HuH-7 (cell line): ENCODE data around the gene CPTP.

Experiments used
- DNase-seq: peaks from one replicate; pipeline ENCODE4 v3.0.0; 2011; ENCODE audit warnings: low spot score

CPTP gene

DNA sequence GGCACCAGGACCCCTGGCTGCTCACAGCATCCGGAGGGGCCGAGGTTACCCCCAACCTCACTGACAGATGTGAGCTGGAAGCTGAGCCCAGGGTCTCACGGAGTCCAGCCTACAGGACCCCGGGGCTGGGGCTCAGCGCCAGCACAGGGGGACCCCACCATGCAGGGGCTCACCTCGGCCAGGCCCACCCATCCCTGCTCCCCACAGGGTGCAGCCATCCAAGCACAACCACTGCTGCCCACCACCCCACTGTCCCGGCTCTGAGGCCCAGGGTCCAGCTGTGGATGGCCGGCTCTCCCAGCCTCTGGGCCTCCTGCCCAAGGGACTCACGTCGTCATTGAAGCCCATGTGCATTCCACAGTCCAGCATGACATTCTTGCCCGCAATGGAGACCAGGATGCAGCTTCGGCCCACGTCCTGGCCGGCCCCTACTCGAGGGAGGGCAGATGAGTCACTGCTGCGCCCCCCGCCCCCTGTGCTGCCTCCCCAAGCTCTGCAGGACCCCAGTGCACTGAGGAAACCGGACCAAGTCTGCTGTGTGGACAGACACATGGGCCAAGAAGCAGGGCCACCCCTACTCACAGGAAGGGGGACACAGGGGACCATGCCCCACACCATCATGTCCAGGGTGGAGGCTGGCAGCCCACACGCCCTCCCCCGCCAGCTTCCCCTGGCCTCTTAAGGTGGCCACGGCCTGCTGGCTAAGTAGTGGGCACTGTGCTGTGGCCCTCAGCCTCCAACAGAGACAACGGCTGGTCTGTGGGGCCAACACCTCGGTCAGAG is 3.7 kb upstream of the CPTP start:
- DNase-seq, result no peak

DNA sequence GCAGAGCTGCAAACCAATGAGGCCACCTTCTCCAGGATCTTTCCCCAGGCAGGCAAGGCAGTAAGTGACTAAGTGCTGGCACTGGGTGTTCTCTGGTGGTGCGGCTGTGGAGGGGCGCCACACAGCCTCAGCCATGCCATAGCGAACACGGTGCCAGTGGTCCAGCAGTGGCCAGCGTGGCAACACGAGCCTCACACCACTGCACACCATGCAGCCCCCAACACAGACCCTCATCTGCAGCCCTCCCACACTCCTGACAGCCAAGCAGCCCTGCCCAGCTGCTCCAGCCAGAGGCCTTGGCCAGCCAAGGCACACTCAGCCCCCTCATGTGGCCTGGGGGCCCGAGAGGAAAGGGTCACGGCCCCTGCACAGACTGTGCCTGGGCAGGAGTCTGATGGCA is 3.1 kb upstream of the CPTP start:
- no peak for DNase-seq

DNA sequence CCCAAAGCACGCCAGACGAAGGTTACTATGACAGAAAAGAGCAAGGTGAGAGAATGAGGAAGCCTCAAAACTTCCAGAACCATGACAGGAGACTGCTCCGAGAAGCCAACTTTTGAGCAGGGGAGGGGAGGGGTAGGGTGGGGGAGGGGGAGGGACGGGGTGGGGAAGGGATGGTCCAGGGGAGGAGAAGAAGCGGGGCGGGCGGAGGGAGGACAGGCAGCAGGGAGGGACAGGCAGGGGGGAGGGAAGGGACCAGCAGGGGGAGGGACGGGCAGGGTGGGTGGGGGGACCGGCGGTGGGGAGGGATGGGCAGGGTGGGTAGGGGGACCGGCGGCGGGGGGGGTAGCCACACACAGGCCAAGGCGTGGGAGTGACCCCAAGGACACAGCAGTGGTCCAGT is 2.2 kb upstream of the CPTP start:
- DNase-seq, result no peak

DNA sequence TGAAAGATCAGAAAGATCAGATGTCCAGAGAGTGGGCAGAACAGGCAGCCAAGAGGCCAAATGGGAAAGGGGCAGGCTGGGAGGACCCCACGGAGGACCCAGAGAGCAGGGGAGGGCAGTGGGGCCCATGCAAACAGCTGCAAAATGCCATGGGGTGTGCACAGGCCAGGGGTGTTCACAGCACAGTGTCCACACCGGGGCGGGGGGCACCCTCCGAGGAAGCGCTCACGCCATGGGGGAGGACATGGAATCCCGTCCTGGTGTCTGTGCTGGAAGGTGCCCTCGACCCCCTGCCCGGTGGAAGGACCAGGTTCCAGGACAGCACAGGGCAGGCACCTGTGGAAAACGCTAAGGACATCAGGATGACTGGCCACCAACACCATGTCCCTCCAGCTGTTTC is 1.6 kb upstream of the CPTP start:
- no peak for DNase-seq

DNA sequence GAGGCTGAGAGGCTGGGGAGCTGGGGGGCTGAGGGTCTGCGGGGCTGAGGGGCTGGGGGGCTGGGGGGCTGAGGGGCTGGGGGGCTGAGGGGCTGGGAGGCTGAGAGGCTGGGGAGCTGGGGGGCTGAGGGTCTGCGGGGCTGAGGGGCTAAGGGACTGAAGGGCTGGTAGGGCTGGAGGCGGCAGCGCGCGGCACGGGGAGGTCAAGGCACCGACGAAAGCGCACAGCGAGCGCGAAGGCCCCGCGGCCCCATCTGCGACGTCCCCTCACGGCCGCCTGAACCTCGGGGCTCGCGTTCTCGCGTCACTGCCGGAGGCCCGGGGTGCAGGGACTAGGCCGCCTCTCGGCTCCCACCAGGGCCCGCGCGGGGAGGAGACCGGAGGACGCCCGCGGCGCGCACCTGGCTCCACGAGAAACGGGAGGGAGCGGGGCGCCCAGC is 498 bp upstream of the CPTP start:
- no peak for DNase-seq

DNA sequence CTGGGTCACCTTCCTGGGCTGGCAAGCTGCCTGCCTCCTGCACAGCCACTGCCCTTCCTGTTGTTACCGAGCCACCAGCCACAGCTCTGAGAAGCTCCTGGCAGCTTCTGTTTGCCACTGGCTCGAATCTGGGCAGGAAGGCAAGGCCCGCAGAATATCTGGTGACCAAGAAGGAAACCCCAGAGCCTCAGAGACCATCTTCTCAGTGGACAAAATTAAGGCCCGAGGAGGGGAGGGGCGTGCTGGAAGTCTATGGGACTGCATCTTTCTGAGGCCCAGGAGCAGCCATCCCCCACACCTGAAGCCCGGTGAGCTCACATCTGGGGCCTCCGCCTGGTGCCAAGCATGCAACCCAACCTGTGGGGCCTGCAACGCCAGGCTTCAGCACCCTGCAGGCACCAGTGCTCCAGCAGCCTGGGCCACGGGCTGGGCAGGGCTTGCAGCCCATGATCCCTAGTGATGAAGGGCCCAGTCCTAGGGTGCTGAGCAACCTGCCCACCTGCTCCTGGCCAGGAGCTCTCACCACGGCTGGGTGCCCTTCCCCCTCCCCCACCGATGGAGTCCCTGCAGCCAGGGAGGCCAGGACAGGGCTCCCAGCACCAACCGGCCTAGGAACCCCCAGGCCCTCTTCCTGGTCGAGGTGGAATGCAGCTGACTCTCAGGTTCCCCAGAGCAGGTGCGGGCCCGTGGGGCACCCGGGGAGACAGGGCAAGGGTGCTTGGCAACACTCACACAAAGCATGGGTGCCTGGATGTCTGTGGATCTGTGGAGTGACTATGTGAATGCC is 879 bp downstream of the CPTP start:
- no peak for DNase-seq

DNA sequence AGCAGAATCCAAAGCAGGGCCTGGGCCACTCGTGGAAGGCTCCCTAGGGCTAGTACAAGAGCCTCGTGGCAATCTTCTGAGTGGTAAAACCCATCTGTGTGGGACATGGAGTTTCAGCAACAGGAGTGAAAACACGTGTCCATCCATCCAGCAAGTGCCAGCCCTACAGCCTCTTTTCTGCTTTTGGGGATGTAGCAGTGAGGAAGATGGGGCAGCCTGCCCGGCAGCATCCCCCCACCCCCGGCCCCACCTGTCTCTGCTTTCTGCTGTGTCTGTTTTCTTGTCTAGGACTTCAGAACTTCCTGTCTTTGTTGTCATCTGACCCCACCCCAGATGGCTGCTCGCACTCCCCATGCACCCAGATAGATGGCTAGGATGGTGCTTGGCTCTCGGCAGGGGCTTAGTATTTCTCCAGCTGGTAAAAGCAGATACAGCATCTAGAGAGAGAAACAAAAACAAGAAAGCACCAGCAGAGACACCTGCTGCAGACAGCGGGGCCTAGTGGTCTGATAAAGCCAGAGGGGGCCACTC is 1.5 kb downstream of the CPTP start:
- no peak for DNase-seq

DNA sequence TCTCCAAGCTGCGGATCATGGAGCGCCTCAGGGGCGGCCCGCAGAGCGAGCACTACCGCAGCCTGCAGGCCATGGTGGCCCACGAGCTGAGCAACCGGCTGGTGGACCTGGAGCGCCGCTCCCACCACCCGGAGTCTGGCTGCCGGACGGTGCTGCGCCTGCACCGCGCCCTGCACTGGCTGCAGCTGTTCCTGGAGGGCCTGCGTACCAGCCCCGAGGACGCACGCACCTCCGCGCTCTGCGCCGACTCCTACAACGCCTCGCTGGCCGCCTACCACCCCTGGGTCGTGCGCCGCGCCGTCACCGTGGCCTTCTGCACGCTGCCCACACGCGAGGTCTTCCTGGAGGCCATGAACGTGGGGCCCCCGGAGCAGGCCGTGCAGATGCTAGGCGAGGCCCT is 2.7 kb downstream of the CPTP start:
- no peak for DNase-seq

DNA sequence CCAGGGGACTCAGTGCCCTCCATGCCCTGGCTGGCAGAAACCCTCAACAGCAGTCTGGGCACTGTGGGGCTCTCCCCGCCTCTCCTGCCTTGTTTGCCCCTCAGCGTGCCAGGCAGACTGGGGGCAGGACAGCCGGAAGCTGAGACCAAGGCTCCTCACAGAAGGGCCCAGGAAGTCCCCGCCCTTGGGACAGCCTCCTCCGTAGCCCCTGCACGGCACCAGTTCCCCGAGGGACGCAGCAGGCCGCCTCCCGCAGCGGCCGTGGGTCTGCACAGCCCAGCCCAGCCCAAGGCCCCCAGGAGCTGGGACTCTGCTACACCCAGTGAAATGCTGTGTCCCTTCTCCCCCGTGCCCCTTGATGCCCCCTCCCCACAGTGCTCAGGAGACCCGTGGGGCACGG is 3.7 kb downstream of the CPTP start:
- no peak for DNase-seq

DNA sequence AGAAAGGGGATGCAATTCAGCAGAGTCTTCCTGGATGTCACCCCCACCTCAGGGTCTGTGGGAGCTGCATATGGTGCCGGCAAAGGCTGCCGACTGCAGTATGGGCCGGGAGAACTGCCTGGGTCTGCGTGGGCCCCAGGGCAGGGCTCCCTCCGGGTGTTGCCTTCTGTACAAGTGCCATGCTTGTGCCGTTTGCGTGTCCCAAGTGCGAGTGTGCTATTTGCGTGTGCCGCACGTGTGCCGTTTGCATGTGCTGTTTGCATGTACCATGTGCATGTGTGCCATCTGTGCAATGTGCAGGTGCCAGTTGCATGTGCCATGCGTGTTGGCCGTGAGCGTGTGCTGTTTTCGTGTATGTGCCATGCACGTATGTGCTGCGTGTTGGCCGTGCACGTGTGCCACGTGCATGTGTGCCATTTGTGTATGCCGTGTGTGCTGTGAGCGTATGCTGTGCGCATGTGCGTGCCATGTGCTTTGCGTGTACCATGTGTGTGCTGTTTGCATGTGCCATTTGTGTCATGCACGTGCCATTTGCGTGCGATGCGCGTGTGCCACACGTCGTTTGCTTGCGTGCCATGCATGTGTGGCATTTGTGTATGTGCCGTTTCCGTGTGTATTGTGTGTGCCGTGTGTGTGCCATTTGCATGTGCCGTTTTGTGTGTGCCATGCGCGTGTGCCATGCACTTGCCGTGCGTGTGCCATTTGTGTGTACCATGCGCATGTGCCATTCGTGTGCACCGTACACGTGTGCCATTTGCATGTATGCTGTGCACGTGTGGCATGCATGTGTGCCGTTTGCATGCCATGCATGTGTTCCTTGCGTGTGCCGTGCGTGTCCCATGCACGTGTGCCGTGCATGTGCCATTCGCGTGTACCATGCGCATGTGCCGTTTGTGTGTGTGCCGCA is 5.0 kb downstream of the CPTP start:
- DNase-seq, result no peak

DNA sequence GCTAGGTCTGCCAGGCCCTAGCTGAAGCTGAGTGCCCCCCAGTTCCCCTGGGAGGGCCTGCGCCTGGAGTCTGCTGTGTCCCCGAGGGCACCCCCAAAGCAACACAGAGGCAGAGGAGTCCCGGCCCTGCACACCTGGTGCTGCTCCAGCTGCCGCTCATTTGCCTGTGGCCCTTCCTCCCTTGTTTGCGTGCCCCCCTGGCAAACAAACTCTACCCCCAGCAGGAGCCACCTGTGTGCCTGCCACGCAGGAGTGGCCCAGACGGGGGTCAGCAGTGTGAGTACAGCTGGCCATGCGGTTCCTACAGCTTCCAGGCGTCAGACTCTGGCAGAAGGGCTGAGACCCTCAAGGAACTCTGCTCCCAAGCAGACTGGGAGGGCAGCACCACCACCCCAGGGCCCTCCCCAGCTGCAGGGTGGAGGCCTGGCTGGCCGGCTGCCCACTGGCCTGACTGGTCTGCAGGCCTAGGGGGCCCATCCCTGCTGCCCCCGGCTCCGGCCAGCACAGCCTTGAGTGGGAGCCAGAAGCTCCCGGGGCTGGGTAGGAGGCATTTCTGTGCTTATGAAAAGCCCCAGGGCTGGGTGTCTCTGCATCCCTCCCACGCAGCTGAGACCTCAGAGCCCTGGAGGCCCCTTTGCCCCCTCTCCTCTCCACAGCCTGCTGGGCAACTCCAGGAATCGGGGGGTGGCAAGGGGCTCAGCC is 5.9 kb downstream of the CPTP start:
- no peak for DNase-seq

DNA sequence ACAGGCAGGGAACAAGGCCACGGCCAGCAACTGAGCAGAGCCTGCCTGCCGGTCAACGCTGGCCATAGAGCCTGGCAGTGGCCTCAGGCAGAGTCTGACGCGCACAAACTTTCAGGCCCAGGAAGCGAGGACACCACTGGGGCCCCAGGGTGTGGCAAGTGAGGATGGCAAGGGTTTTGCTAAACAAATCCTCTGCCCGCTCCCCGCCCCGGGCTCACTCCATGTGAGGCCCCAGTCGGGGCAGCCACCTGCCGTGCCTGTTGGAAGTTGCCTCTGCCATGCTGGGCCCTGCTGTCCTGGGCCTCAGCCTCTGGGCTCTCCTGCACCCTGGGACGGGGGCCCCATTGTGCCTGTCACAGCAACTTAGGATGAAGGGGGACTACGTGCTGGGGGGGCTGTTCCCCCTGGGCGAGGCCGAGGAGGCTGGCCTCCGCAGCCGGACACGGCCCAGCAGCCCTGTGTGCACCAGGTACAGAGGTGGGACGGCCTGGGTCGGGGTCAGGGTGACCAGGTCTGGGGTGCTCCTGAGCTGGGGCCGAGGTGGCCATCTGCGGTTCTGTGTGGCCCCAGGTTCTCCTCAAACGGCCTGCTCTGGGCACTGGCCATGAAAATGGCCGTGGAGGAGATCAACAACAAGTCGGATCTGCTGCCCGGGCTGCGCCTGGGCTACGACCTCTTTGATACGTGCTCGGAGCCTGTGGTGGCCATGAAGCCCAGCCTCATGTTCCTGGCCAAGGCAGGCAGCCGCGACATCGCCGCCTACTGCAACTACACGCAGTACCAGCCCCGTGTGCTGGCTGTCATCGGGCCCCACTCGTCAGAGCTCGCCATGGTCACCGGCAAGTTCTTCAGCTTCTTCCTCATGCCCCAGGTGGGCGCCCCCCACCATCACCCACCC is 6.7 kb downstream of the CPTP start, which contains the start of gene TAS1R3:
TAS1R3 (plus strand) TSS at position 213 of the 898 bp plus-strand sequence; CDS start at position 279, 66 bp downstream.
- DNase-seq, result no peak

DNA sequence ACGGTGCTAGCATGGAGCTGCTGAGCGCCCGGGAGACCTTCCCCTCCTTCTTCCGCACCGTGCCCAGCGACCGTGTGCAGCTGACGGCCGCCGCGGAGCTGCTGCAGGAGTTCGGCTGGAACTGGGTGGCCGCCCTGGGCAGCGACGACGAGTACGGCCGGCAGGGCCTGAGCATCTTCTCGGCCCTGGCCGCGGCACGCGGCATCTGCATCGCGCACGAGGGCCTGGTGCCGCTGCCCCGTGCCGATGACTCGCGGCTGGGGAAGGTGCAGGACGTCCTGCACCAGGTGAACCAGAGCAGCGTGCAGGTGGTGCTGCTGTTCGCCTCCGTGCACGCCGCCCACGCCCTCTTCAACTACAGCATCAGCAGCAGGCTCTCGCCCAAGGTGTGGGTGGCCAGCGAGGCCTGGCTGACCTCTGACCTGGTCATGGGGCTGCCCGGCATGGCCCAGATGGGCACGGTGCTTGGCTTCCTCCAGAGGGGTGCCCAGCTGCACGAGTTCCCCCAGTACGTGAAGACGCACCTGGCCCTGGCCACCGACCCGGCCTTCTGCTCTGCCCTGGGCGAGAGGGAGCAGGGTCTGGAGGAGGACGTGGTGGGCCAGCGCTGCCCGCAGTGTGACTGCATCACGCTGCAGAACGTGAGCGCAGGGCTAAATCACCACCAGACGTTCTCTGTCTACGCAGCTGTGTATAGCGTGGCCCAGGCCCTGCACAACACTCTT is 7.6 kb downstream of the CPTP start:
- no peak for DNase-seq

DNA sequence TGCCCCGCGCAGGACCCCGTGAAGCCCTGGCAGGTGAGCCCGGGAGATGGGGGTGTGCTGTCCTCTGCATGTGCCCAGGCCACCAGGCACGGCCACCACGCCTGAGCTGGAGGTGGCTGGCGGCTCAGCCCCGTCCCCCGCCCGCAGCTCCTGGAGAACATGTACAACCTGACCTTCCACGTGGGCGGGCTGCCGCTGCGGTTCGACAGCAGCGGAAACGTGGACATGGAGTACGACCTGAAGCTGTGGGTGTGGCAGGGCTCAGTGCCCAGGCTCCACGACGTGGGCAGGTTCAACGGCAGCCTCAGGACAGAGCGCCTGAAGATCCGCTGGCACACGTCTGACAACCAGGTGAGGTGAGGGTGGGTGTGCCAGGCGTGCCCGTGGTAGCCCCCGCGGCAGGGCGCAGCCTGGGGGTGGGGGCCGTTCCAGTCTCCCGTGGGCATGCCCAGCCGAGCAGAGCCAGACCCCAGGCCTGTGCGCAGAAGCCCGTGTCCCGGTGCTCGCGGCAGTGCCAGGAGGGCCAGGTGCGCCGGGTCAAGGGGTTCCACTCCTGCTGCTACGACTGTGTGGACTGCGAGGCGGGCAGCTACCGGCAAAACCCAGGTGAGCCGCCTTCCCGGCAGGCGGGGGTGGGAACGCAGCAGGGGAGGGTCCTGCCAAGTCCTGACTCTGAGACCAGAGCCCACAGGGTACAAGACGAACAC is 8.3 kb downstream of the CPTP start:
- DNase-seq, result no peak

DNA sequence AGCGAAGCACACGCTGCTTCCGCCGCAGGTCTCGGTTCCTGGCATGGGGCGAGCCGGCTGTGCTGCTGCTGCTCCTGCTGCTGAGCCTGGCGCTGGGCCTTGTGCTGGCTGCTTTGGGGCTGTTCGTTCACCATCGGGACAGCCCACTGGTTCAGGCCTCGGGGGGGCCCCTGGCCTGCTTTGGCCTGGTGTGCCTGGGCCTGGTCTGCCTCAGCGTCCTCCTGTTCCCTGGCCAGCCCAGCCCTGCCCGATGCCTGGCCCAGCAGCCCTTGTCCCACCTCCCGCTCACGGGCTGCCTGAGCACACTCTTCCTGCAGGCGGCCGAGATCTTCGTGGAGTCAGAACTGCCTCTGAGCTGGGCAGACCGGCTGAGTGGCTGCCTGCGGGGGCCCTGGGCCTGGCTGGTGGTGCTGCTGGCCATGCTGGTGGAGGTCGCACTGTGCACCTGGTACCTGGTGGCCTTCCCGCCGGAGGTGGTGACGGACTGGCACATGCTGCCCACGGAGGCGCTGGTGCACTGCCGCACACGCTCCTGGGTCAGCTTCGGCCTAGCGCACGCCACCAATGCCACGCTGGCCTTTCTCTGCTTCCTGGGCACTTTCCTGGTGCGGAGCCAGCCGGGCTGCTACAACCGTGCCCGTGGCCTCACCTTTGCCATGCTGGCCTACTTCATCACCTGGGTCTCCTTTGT is 9.1 kb downstream of the CPTP start:
- no peak for DNase-seq

DNA sequence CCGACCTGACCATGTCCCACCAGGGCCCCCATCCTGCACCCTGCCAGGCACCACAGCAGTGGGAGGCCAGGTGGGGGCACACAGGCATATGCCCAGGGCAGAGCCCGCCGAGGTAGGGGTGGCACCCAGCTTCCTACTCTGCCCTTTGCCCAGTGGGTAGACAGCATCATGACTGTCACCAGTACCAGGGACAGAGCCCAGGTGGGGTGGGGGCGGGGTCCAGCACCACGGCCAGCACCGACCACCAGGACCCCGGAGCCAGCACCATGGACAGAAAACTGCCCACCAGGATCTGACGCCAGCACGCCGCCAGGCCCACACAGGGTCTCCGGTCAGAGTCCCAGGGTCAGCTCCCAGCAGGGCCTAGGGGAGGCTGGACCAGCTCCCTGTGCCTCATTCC is 10.2 kb downstream of the CPTP start:
- no peak for DNase-seq

DNA sequence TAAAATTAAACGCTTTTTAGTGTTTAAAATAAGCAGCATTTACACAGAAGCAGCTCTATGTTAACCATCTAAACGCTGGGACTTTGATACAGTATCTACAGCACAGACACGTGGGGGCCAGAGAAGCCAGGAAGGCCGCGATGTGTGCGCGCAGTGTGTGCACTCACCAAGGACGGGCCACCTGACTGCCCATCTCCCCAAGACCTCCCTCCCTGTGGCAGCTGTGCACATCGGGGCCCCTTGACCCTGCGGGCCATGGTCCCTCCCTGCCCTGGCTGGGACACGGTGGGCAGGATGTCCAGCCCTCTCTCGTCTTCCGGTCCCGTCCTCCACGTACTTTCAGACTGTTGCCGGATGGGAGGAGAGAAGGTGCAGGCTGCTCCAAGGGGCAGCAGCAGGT is 10.7 kb downstream of the CPTP start:
- DNase-seq, result no peak

DNA sequence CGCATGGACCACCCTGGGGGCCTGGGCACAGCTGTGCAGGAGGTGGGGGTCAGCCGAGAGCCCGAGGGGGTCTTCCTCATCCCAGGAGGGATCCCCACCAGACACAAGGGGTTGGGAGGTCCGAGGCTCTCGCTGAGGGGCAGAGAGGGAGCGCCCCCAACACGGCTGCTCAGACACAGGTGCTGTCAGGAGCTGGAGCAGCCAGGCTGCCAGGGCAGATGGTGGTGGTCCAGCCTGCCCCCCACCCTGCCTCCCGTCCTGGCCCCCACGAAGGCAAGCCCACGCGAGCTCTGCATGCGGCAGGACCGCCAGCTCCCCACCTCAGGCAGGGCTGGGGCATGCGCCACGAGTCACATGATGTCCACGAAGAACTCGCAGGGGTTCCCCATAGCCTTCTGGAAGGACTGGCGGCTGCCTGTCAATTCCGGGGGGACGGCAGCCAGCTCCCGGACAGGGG is 11.2 kb downstream of the CPTP start:
- DNase-seq, result no peak
